Measurements from ENCODE around the gene DCD.
"Not testable (repeated sequence)": the region's sequence is repeated elsewhere in the genome, so short reads cannot be mapped to it uniquely, and the experiment has no call there.

Gene DCD

GRCh38 chr12:54653025-54653424 lies 4.9 kb upstream of the DCD start:
- DNase-seq (ENCODE audit: low spot score) = no peak

GRCh38 chr12:54650889-54651288 lies 2.7 kb upstream of the DCD start:
- no peak for DNase-seq (ENCODE audit: low spot score)

- DNase-seq (ENCODE audit: low spot score) = no peak
Measured at GRCh38 chr12:54650409-54650808, 2.2 kb upstream of the DCD start.

GRCh38 chr12:54649825-54650224 lies 1.7 kb upstream of the DCD start:
- DNase-seq (ENCODE audit: low spot score) = no peak

GRCh38 chr12:54641554-54641953 lies 6.6 kb downstream of the DCD start:
- DNase-seq (ENCODE audit: low spot score) = no peak

GRCh38 chr12:54641089-54641488 lies 7.1 kb downstream of the DCD start:
- DNase-seq (ENCODE audit: low spot score) = no peak

- not testable (repeated sequence) for DNase-seq (ENCODE audit: low spot score)
Measured at GRCh38 chr12:54639112-54639511, 9.1 kb downstream of the DCD start.

- DNase-seq (ENCODE audit: low spot score) = no peak
Measured at GRCh38 chr12:54634795-54635194, 13.4 kb downstream of the DCD start, which contains the start of gene LACRT. LACRT (minus strand) TSS chr12:54634895; CDS start chr12:54634841, 54 bp downstream.

- DNase-seq (ENCODE audit: low spot score) = no peak
Measured at GRCh38 chr12:54631988-54632728, 16.0 kb downstream of the DCD start.

- DNase-seq (ENCODE audit: low spot score) = no peak
Measured at GRCh38 chr12:54631551-54631950, 16.6 kb downstream of the DCD start.

- DNase-seq (ENCODE audit: low spot score) = no peak
Measured at GRCh38 chr12:54629925-54630324, 18.2 kb downstream of the DCD start.

- DNase-seq (ENCODE audit: low spot score) = no peak
Measured at GRCh38 chr12:54628186-54628846, 19.8 kb downstream of the DCD start.

GRCh38 chr12:54627304-54627703 lies 20.9 kb downstream of the DCD start:
- DNase-seq (ENCODE audit: low spot score) = no peak

- no peak for DNase-seq (ENCODE audit: low spot score)
Measured at GRCh38 chr12:54625598-54625997, 22.6 kb downstream of the DCD start.

- DNase-seq (ENCODE audit: low spot score) = no peak
Measured at GRCh38 chr12:54624315-54625279, 23.6 kb downstream of the DCD start.

GRCh38 chr12:54622463-54623183 lies 25.5 kb downstream of the DCD start:
- DNase-seq (ENCODE audit: low spot score) = no peak

GRCh38 chr12:54616933-54617680 lies 31.1 kb downstream of the DCD start:
- DNase-seq (ENCODE audit: low spot score) = no peak

GRCh38 chr12:54612225-54612750 lies 35.9 kb downstream of the DCD start:
- no peak for DNase-seq (ENCODE audit: low spot score)

GRCh38 chr12:54611715-54612149 lies 36.4 kb downstream of the DCD start:
- no peak for DNase-seq (ENCODE audit: low spot score)

- no peak for DNase-seq (ENCODE audit: low spot score)
Measured at GRCh38 chr12:54608769-54609168, 39.4 kb downstream of the DCD start.

- no peak for DNase-seq (ENCODE audit: low spot score)
Measured at GRCh38 chr12:54608156-54608555, 40.0 kb downstream of the DCD start.

Data from CD4-positive, alpha-beta T cell treated with Interleukin-2 at 100 ng/mL for 4 hours (primary cell).